Left renal cortex interstitium (tissue), 4 donors: Measurements from ENCODE around the gene LRRFIP2. TPM values are rescaled to one million over a fixed set of nuclear protein-coding genes. Genes with fewer than 3 reads are reported as not detected.
"Not testable (repeated sequence)": the region's sequence is repeated elsewhere in the genome, so short reads cannot be mapped to it uniquely, and the experiment has no call there.

Experiments used
- DNase-seq, 4 donors: peaks; one replicate each; pipeline ENCODE4 v3.0.0-alpha.2; 2013; ENCODE audit warnings: low read depth in 4 of 4, low spot score in 2 of 4, missing footprints in 1 of 4
- polyA plus RNA-seq, 4 donors: library from polyadenylated mRNA; unstranded; fragments of 120-200 nt; gene quantifications; one replicate each; pipeline ENCODE4 v1.2.1, GENCODE V29; 2013; ENCODE audit not compliant: insufficient read length in 4 of 4

The LRRFIP2 gene
- polyA plus RNA-seq, 4 donors: 38.6 to 45.6 (median 40.0) TPM

GRCh38 chr3:37123292-37123691, 51.1 kb downstream of the LRRFIP2 start:
- no peak for DNase-seq

GRCh38 chr3:37122069-37122468, 52.3 kb downstream of the LRRFIP2 start:
- DNase-seq: not testable (repeated sequence)

DNA sequence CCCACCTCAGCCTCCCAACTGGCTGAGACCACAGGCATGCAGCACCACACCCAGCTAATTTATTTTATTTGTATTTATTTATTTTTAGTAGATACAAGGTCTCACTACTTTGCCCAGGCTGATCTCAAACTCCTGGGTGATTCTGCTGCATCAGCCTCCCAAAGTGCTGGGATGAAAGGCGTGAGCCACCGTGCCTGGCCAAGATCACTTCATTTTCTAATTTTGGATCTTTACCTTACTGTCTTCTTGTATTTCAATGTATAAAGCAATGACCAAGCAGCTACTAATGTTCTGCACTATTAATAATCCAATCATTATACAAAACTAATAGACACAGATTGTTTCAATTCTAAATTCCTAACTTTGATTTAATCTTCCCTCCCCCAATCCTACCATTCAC, 56.2 kb downstream of the LRRFIP2 start:
- DNase-seq: no peak

GRCh38 chr3:37117548-37117947, 56.8 kb downstream of the LRRFIP2 start:
- no peak for DNase-seq

GRCh38 chr3:37116998-37117397, 57.4 kb downstream of the LRRFIP2 start:
- DNase-seq: no peak

- DNase-seq: no peak
Measured at GRCh38 chr3:37115446-37115845, 58.9 kb downstream of the LRRFIP2 start.

DNA sequence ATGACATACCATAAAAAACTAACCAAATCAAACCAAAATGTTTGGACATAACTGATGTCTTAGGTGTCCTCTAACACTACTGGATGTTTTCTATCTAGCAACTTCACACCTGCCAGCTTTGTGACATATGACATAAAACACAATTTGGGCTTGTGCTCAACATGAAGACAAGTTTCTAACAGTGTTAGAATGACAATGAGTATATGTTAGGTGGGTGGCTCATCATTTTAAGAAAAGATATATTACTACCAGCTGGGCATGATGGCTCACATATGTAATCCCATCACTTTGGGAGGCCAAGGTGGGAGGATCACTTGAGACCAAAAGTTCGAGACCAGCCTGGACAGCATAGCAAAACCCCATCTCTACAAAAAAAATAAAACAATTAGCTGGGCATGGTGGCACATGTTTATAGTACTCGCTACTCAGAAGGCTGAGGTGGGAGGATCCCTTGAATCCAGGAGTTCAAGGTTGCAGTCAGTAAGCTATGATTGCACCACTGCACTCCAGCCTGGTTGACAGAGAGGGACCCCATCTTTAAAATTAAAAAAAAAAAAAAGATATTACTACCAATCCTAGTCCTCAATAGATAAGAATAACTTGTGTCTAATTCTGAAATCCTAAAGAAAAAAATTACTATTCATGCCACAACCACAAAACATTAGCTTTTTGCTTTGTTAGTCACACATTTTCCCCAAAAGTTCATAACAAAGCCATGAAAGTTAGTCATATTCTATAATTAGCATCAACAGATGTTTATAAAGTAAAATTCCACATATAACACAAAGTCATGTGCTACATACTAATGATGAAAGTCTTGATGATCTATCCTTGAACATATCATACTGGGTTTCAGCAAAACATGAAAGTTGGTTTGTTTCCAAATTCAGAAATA, 59.9 kb downstream of the LRRFIP2 start:
- no peak for DNase-seq

GRCh38 chr3:37112987-37113386, 61.4 kb downstream of the LRRFIP2 start:
- DNase-seq: no peak

- DNase-seq: no peak
Measured at GRCh38 chr3:37111199-37111598, 63.2 kb downstream of the LRRFIP2 start.

DNA sequence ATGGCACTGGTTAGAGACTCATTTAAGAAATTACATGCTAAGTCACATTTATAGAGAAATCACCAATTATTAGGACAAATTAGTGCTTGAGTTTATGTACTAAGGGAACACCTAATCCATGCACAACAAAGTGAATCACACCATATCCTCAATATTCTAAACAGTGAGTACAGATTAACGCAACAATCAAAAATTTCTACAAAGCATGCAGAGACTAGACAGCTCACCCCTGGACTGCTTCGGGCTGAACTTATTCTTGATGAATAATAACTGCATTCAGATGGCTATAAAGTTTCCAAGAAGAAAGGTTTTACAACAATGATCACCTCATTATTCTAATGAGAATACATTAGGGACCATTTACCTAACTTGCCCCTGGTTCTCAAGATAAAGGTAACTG, 66.5 kb downstream of the LRRFIP2 start:
- DNase-seq: no peak

GRCh38 chr3:37103103-37103808, 71.1 kb downstream of the LRRFIP2 start:
- no peak for DNase-seq

GRCh38 chr3:37100411-37100810, 74.0 kb downstream of the LRRFIP2 start:
- DNase-seq: no peak

DNA sequence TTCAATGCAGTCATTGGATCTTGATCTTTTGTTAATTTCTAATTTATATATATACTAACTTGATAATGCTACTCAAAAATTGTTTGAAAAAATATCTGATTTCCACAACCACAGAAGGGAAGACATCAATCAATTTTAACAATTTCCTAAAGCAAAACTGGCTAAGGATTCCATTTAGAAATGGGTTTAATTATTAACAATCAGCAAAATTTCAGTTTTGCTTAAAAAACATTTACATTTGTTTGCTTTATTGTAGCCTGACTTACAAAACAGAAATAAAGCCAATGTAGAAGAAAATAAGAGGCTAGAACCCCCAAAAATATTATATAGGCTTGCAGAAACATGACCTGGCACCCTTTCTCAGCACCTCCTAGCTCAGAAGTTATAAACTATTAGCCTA, 74.9 kb downstream of the LRRFIP2 start:
- no peak for DNase-seq

DNA sequence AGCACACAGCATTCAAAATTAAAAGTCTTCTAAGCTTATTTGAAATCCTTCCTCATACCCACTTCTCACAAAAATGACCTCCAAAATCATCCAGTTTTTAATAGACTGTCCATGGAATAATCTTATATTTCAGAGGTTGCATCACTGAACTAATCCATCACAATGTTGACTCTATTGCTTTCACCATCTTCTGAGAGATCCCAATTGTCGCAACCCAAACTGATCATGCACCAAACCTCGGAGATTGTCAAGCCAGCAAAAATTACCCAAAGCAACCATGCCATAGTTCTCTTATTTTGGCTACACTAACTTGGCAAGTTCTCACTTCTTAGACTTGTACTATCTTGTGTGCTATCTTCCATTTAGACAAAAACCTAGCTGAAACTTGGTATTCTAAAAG, 75.5 kb downstream of the LRRFIP2 start:
- no peak for DNase-seq

DNA sequence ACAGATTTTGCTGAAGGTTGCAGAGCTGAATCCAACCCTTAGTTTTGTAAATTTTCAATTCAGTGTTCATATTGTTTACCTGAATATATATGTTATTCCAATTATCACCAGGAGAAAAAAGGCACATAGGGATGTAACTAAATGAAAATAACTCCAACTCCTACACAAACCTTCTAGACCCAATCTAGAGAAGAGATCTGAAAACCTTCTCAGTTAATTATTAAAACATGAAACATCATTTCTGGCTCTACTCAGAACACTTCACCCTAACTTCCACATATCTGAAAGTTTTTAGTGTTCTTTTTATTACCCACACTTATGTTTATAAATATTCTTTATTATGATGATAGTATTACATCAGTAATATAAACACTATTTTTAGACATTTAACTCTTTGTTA, 76.6 kb downstream of the LRRFIP2 start:
- no peak for DNase-seq

DNA sequence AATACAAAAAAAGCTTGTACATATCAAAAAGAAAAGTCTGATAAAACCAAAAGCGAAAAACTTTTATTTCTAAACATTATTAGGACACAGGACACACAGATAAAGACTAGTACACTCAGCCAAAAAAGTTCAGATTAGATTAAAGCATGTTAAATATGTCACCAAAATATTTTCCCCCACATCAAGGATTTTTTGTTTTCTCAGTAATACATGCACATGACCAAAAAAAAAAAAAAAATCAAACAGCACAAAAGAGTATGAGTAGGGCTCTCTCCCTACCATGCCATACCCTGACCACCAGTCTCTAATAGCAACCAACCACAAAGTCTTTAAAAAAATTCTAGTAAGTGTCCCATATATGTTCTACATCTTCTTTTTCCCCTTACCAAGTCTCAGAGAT, 77.4 kb downstream of the LRRFIP2 start:
- no peak for DNase-seq

DNA sequence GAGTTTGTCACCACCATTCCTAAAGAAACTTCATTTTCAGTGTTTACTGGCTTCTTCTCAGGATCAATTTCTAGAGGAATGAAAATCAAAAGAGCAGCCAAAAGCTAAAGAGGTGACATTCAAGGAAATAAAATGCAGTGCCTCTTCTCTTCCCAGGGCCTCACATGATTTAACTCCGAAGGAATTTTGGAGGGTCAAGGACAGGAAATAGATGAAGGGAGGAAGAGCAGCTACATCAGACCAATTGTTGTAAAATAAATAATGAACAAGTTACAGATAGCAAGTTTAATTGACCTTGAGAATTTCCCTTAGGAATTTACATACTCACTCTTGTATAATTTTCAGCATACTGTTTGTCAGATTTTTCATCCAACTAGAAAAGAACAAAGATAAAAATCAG, 78.1 kb downstream of the LRRFIP2 start:
- DNase-seq: no peak

DNA sequence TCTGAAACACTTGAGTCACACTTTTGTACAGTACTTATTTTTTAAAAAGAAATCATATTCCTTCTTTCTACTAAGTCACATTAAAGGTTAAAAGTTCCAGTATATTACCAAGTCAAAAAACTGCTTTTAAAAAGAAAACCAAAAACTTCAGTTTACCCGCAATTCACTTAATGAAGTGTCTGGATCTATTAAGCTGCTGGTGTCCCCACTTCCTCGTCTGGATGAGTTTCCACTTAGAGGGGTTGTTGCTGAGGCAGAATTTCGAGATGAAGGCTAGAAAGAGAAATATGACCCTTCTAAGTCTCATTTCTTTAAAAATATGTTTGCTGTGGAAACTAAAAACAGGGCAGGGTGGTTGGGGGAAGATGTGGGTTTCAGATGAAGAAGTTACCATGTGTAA, 79.7 kb downstream of the LRRFIP2 start:
- DNase-seq: no peak

- DNase-seq: no peak
Measured at GRCh38 chr3:37093481-37093880, 80.9 kb downstream of the LRRFIP2 start.

GRCh38 chr3:37092484-37092883, 81.9 kb downstream of the LRRFIP2 start:
- DNase-seq: no peak

DNA sequence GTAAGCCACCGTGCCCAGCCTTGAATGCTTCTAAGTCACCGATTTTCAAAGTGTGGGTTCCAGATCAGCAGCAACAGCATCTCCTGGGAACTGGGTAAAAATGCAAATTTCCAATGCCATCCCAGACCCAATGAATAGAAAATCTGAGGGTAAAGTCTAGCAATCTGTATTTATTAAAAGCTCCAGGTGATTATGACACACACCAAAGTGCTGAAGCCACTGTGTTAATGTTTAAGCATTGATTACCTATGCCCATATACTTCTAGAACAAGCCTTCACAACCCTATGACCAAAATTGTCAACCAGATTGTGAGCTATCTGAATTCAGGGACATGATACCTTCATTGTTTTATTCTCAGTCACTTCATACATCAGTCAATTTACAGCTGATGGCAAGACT, 86.5 kb downstream of the LRRFIP2 start:
- DNase-seq: no peak

- no peak for DNase-seq
Measured at GRCh38 chr3:37086918-37087317, 87.5 kb downstream of the LRRFIP2 start.
